ENCODE measurements around the gene CLPTM1L.

DNA sequence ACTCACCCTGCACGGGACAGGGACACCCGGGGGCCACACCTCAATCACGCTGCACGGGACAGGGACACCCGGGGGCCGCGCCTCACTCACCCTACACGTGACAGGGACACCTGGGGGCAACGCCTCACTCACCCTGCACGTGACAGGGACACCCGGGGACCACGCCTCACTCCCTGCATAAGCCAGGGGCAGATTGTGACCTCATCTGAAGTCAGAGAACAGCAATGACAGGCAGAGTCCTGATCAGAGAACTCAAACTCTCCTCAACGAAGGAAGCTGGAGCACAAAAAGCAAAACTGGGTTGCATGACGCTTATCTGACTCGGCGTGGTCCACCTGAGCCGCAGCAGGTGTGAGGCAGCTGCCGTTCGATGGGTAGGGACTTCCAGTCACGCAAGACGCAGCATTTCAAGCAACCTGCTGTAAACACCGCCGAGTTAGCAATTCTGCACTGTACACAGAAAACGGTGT is 53.3 kb downstream of the CLPTM1L start:
- TF ChIP-seq, protein P1, sequence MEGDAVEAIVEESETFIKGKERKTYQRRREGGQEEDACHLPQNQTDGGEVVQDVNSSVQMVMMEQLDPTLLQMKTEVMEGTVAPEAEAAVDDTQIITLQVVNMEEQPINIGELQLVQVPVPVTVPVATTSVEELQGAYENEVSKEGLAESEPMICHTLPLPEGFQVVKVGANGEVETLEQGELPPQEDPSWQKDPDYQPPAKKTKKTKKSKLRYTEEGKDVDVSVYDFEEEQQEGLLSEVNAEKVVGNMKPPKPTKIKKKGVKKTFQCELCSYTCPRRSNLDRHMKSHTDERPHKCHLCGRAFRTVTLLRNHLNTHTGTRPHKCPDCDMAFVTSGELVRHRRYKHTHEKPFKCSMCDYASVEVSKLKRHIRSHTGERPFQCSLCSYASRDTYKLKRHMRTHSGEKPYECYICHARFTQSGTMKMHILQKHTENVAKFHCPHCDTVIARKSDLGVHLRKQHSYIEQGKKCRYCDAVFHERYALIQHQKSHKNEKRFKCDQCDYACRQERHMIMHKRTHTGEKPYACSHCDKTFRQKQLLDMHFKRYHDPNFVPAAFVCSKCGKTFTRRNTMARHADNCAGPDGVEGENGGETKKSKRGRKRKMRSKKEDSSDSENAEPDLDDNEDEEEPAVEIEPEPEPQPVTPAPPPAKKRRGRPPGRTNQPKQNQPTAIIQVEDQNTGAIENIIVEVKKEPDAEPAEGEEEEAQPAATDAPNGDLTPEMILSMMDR (conservative IDR thresholded peaks at IDR 0.05; ENCODE audit: low read length) = no peak
- no peak for TF ChIP-seq EZH2phosphoT487 (IDR thresholded peaks at IDR 0.05; ENCODE audit: borderline replicate concordance)

Data from Loucy (cell line).